ENCODE data around the gene ZNF132. TPM values are rescaled to one million over a fixed set of nuclear protein-coding genes. Genes with fewer than 3 reads are reported as not detected.
"Not testable (repeated sequence)": the region's sequence is repeated elsewhere in the genome, so short reads cannot be mapped to it uniquely, and the experiment has no call there.

ZNF132 gene
- polyA plus RNA-seq, 1 donor = 3.8 TPM

GRCh38 chr19:58468216-58468839 lies 28.4 kb upstream of the ZNF132 start:
- no peak for DNase-seq (ENCODE audit: low read depth)

GRCh38 chr19:58466760-58467589 lies 27.0 kb upstream of the ZNF132 start, which contains the start of gene ZNF324:
TSS of gene ZNF324 (plus strand) at chr19:58467080. CDS start at chr19:58469186, 2,106 bp downstream.
- peak; percentile 93 for DNase-seq (ENCODE audit: low read depth)

- no peak for DNase-seq (ENCODE audit: low read depth)
These were observed 26.3 kb upstream of the ZNF132 start for GRCh38 chr19:58466089-58466759.

GRCh38 chr19:58460039-58460438 lies 20.1 kb upstream of the ZNF132 start:
- DNase-seq (ENCODE audit: low read depth) = no peak

GRCh38 chr19:58456111-58456510 lies 16.2 kb upstream of the ZNF132 start:
- DNase-seq (ENCODE audit: low read depth) = no peak

DNA sequence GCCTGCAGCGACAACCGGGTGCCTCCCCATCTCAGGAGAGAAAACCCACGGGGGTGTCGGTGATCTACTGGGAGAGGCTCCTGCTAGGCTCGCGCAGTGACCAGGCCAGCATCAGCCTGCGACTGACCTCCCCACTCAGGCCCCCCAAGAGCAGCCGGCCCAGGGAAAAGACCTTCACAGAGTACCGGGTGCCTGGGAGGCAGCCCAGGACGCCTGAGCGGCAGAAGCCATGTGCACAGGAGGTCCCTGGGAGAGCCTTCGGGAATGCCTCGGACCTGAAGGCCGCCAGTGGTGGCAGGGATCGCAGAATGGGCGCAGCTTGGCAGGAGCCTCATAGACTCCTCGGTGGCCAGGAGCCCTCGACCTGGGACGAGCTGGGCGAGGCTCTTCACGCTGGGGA lies 15.4 kb upstream of the ZNF132 start:
- DNase-seq (ENCODE audit: low read depth) = no peak

- DNase-seq (ENCODE audit: low read depth) = no peak
These were observed 13.8 kb upstream of the ZNF132 start for GRCh38 chr19:58453743-58454142.

GRCh38 chr19:58451358-58452101 lies 11.6 kb upstream of the ZNF132 start, which contains the start of gene ZNF324B:
TSS of gene ZNF324B (plus strand) at chr19:58451622. CDS start at chr19:58453702, 2,080 bp downstream.
- DNase-seq (ENCODE audit: low read depth) = peak; percentile 91

- DNase-seq (ENCODE audit: low read depth) = no peak
These were observed 11.0 kb upstream of the ZNF132 start for GRCh38 chr19:58450856-58451357.

DNA sequence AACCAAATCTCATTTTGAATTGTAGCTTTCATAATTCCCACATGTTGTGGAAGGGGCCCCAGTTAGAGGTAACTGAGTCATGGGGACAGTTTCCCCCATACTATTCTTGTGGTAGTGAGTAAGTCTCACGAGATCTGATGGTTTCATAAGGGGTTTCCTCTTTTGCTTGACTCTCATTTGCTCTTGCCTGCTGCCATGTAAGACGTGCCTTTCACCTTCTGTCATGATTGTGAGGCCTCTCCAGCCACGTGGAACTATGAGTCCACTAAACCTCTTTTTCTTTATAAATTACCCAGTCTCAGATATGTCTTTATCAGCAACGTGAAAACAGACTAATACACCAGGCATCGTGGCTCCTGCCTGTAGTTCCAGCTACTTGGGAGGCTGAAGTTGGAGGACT lies 10.0 kb upstream of the ZNF132 start:
- DNase-seq (ENCODE audit: low read depth) = not testable (repeated sequence)

DNA sequence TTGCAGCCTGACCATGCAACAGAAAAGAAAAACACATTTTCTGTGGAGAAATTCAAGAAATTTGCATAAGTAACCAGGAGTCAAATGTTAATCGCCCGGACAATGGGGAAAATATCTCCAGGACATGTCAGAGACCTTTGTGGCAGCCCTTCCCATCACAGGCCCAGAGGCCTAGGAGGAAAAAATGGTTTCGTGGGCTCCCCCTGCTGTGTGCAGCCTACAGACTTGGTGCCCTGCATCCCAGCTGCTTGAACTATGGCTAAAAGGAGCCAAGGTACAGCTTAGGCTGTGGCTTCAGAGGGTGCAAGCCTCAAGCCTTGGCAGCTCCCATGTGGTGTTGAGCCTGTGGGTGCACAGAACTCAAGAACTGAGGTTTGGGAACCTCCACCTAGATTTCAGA lies 8.9 kb upstream of the ZNF132 start:
- DNase-seq (ENCODE audit: low read depth) = not testable (repeated sequence)

DNA sequence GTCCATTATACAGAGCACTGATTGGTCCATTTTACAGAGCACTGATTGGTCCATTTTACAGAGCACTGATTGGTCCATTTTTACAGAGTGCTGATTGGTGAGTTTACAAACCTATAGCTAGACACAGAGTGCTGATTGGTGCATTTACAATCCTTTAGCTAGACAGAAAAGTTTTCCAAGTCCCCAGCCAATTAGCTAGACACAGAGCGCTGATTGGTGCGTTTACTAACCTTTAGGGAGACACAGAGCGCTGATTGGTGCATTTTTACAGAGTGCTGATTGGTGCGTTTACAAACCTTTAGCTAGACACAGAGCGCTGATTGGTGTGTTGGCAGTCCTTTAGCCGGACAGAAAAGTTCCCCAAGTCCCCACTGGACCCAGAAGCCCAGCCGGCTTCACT lies 3.0 kb upstream of the ZNF132 start:
- DNase-seq (ENCODE audit: low read depth) = not testable (repeated sequence)

GRCh38 chr19:58440556-58440955 lies 603 bp upstream of the ZNF132 start:
- no peak for DNase-seq (ENCODE audit: low read depth)

- no peak for DNase-seq (ENCODE audit: low read depth)
These were observed 5.7 kb downstream of the ZNF132 start for GRCh38 chr19:58434217-58434616.

DNA sequence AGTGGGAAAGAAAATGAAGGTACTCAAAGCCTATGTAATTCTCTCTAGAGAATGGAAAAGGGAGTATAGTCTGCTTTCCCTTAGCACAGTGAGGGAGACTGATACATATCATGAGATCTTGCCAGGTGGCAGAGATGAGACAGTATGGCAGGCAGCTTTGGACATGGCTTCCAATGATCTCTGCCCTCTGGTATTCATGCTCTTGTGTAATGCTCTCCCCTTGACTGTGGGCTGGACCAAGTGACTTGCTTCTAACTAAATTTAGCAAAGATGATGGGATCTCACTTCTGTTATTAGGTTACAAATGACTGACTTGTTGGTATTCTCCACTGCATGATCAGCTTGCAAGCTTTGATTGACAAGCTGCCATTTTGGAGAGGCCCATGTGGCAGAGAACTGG lies 10.2 kb downstream of the ZNF132 start:
- DNase-seq (ENCODE audit: low read depth) = no peak

GRCh38 chr19:58428617-58429016 lies 11.3 kb downstream of the ZNF132 start:
- DNase-seq (ENCODE audit: low read depth) = no peak

- DNase-seq (ENCODE audit: low read depth) = no peak
These were observed 22.9 kb downstream of the ZNF132 start for GRCh38 chr19:58417071-58417470.

DNA sequence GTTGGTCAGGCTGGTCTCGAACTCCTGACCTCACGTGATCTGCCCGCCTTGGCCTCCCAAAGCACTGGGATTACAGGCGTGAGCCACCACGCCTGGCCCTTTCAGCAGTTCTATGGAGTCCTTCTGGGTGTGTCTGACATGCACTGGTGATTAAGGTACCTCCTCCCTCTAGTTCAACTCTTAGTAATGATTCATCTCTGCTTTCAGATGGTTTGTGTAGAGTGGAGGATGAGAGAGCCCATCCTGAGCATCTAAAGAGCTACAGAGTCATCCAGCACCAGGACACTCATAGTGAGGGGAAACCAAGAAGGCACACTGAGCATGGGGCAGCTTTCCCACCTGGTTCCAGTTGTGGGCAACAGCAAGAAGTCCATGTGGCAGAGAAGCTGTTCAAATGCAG lies 23.3 kb downstream of the ZNF132 start:
- no peak for DNase-seq (ENCODE audit: low read depth)

GRCh38 chr19:58409010-58409790 lies 30.8 kb downstream of the ZNF132 start:
- DNase-seq (ENCODE audit: low read depth) = no peak

GRCh38 chr19:58408152-58409009 lies 31.6 kb downstream of the ZNF132 start, which contains the start of gene ZNF584:
TSS of gene ZNF584 (plus strand) at chr19:58408649. CDS start at chr19:58409148, 499 bp downstream.
- DNase-seq (ENCODE audit: low read depth) = peak; percentile 81

All from forelimb muscle (tissue), 1 donor.